ENCODE measurements around the gene NKAPD1. TPM values are rescaled to one million over a fixed set of nuclear protein-coding genes. Genes with fewer than 3 reads are reported as not detected.

NKAPD1 gene
- total and polyA plus RNA-seq, 2 donors (not counting 3 experiments of a cell fraction or from before 2014, with no cell fraction given): 7.2 to 16.7 TPM

DNA sequence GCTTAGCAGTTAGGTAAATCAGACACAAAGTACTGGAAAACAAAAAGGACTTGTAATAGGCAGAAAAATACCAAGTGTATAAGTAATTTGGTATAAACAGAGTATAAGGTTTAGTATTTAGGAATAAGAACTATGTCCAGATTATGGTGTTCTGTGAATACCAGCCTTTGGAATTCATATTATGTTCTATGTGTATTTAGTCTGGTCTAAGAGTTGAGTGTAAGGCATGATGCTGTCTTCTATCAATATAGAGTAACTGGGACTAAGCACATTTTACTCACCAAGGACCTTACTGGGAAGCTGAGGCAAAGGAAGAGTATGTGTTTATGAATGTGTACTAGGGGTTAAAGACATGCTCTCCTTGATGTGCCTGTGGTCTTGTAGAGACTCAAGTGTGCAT lies 22.1 kb downstream of the NKAPD1 start:
- Histone ChIP-seq H3K36me3 (ENCODE audit: control insufficient read depth in 2 of 2, extremely low read depth in 1 of 2, insufficient read depth in 2 of 2, low read length in 2 of 2) (peaks cover 3 to 6% of the 10 kb centered on the region in 2 experiments), H3K4me3 (replicated peaks in 1 of 3; ENCODE audit: insufficient read depth in 1 of 3, low read depth in 1 of 3, low read length in 3 of 3) (no peak overlapping the region), H2AFZ (ENCODE audit: low read depth, low read length) (no peak overlapping the region), H3K79me2 (ENCODE audit: control insufficient read depth, insufficient read depth, low read length) (no peaks in the 10 kb centered on the region), H3K4me1 (ENCODE audit: control insufficient read depth, extremely low read depth, insufficient read depth, low read length) (no peaks in the 10 kb centered on the region), H3K27me3 (ENCODE audit: control insufficient read depth in 2 of 2, insufficient read depth in 2 of 2, low read length in 2 of 2) (no peaks in the 10 kb centered on the region), H3K9me3 (replicated peaks; ENCODE audit: control insufficient read depth, insufficient read depth, low read length) (no peaks in the 10 kb centered on the region), H3K4me2 (ENCODE audit: insufficient read depth, low read length) (no peak overlapping the region), H3K9ac (replicated peaks; ENCODE audit: extremely low read depth, insufficient read depth, low read length) (no peak overlapping the region), H3K27ac (ENCODE audit: insufficient read depth, low read depth, low read length) (no peak overlapping the region), H4K20me1 (replicated peaks; ENCODE audit: control insufficient read depth, extremely low read depth, insufficient read depth, low read length) (no peaks in the 10 kb centered on the region), H3K9me1 (replicated peaks; ENCODE audit: control insufficient read depth, extremely low read depth, insufficient read depth, low read length) (no peaks in the 10 kb centered on the region)
- dilution Hi-C loops (cut with MboI; ENCODE audit: extremely low pct_ligation_motif_present, low sequenced_read_pairs) (no loop called here), intact Hi-C loops (cut with micrococcal nuclease) (no loop called here)
- CTCF ChIA-PET: no interaction called here
- TF ChIP-seq, protein P1, sequence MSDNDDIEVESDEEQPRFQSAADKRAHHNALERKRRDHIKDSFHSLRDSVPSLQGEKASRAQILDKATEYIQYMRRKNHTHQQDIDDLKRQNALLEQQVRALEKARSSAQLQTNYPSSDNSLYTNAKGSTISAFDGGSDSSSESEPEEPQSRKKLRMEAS (IDR thresholded peaks at IDR 0.05; ENCODE audit: insufficient read depth, insufficient read length): no peak
- TF ChIP-seq POLR2AphosphoS5 (IDR thresholded peaks at IDR 0.05; ENCODE audit: insufficient read depth, low read depth, low read length): no peak
- POLR2A ChIA-PET: no interaction called here
- no TSS peak for BruUV-seq (replicated peaks)
- FAIRE-seq (no peak), DNase-seq (ENCODE audit: low read depth, low spot score) (no peak)

DNA sequence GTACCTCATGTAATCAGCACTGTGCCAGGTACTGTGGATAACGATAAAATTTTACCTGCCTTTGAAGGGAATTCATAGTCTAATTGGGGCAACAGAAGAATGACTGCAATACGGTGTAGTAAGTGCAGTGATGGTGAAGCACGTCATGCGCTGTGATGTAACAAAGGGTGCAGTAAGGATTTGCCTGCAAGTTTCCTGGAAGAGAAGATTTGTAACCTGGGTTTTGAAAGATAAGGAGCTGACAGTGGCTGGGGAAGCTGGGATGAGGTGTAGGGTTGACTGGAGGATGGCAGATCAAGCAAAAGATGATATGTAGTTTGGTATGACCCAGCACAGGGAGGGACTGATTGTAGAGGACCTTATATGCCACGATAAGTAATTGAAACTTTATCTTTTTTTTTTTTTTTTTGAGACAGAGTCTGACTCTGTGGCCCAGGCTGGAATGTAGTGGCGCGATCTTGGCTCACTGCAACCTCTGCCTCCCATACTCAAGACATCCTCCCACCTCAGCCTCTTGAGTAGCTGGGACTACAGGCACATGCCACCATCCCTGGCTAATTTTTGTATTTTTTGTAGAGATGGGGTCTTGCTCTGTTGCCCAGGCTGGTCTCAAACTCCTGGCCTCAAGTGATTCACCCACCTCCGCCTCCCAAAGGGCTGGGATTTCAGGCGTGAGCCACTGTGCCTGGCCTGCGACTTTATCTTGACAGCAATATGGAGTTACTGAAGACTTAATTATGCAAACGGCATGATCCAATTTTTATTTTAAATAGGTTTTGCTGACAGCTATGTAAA lies 23.8 kb downstream of the NKAPD1 start:
- POLR2A ChIA-PET: no interaction called here
- H3K9me3 ChIP-seq (replicated peaks; ENCODE audit: control insufficient read depth, insufficient read depth, low read length): no peaks in the 10 kb centered on the region
- no peaks in the 10 kb centered on the region for H3K27me3 ChIP-seq (ENCODE audit: control insufficient read depth in 2 of 2, insufficient read depth in 2 of 2, low read length in 2 of 2)
- DNase-seq (ENCODE audit: low read depth, low spot score) (no peak), FAIRE-seq (no peak)
- CTCF ChIA-PET: interaction anchor here (1.2 to 4.2 kb wide), 3 partner anchors 16 to 78 kb away, joined by 3 to 18 read pairs (median 3); partner anchors contain the start of gene BCO2
- no peak for TF ChIP-seq MYC (IDR thresholded peaks at IDR 0.05; ENCODE audit: low read depth, low read length)
- TF ChIP-seq FOS (IDR thresholded peaks at IDR 0.05; ENCODE audit: borderline replicate concordance, insufficient read depth, low read length): no peak
- no peak for TF ChIP-seq POLR2A (IDR thresholded peaks at IDR 0.05; ENCODE audit: low read depth, low read length)
- TF ChIP-seq EZH2 (IDR thresholded peaks at IDR 0.05; ENCODE audit: borderline replicate concordance, low read depth, low read length, severe bottlenecking): no peak
- no peak for TF ChIP-seq GATA2 (IDR thresholded peaks at IDR 0.05; ENCODE audit: insufficient read depth, insufficient read length, low read depth, low read length)
- TF ChIP-seq, protein P2, sequence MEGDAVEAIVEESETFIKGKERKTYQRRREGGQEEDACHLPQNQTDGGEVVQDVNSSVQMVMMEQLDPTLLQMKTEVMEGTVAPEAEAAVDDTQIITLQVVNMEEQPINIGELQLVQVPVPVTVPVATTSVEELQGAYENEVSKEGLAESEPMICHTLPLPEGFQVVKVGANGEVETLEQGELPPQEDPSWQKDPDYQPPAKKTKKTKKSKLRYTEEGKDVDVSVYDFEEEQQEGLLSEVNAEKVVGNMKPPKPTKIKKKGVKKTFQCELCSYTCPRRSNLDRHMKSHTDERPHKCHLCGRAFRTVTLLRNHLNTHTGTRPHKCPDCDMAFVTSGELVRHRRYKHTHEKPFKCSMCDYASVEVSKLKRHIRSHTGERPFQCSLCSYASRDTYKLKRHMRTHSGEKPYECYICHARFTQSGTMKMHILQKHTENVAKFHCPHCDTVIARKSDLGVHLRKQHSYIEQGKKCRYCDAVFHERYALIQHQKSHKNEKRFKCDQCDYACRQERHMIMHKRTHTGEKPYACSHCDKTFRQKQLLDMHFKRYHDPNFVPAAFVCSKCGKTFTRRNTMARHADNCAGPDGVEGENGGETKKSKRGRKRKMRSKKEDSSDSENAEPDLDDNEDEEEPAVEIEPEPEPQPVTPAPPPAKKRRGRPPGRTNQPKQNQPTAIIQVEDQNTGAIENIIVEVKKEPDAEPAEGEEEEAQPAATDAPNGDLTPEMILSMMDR (IDR thresholded peaks at IDR 0.05; ENCODE audit: extremely low read depth in 1 of 2, insufficient read depth in 1 of 2, low read depth in 1 of 2, low read length in 2 of 2): no peak
- TF ChIP-seq, protein P1 (IDR thresholded peaks at IDR 0.05; ENCODE audit: insufficient read depth, insufficient read length): no peak
- no peak for TF ChIP-seq JUN (IDR thresholded peaks at IDR 0.05; ENCODE audit: borderline replicate concordance, insufficient read depth, insufficient read length, low read depth)
- no peak for TF ChIP-seq POLR2AphosphoS5 (IDR thresholded peaks at IDR 0.05; ENCODE audit: insufficient read depth, low read depth, low read length)
- H3K27ac ChIP-seq (ENCODE audit: insufficient read depth, low read depth, low read length): no peak overlapping the region
- no peak overlapping the region for H3K4me3 ChIP-seq (replicated peaks in 1 of 3; ENCODE audit: insufficient read depth in 1 of 3, low read depth in 1 of 3, low read length in 3 of 3)
- H3K9ac ChIP-seq (replicated peaks; ENCODE audit: extremely low read depth, insufficient read depth, low read length): no peak overlapping the region
- no peaks in the 10 kb centered on the region for H3K9me1 ChIP-seq (replicated peaks; ENCODE audit: control insufficient read depth, extremely low read depth, insufficient read depth, low read length)
- intact Hi-C loops (cut with micrococcal nuclease) (no loop called here), dilution Hi-C loops (cut with MboI; ENCODE audit: extremely low pct_ligation_motif_present, low sequenced_read_pairs) (no loop called here)
- no peak overlapping the region for H2AFZ ChIP-seq (ENCODE audit: low read depth, low read length)
- no peaks in the 10 kb centered on the region for H3K79me2 ChIP-seq (ENCODE audit: control insufficient read depth, insufficient read depth, low read length)
- no peak overlapping the region for H3K4me2 ChIP-seq (ENCODE audit: insufficient read depth, low read length)
- H4K20me1 ChIP-seq (replicated peaks; ENCODE audit: control insufficient read depth, extremely low read depth, insufficient read depth, low read length): no peaks in the 10 kb centered on the region
- no peaks in the 10 kb centered on the region for H3K4me1 ChIP-seq (ENCODE audit: control insufficient read depth, extremely low read depth, insufficient read depth, low read length)
- peaks cover 0 to 3% of the 10 kb centered on the region in 2 experiments for H3K36me3 ChIP-seq (ENCODE audit: control insufficient read depth in 2 of 2, extremely low read depth in 1 of 2, insufficient read depth in 2 of 2, low read length in 2 of 2)
- BruUV-seq (replicated peaks): no TSS peak
